GM06990 (cell line): ENCODE measurements around the gene ITLN2.
"Not testable (repeated sequence)": the region's sequence is repeated elsewhere in the genome, so short reads cannot be mapped to it uniquely, and the experiment has no call there.

Experiments used
- DNase-seq: peaks from one replicate; pipeline ENCODE4 v3.0.0-alpha.2; 2011; ENCODE audit not compliant: insufficient read length; ENCODE audit errors: extremely low read depth
- H3K27me3 ChIP-seq: replicated peaks from 2 replicates; pipeline ENCODE4 v1.6.0; 2011; ENCODE audit warnings: low read length; ENCODE audit not compliant: control insufficient read depth, insufficient read depth
- H3K36me3 ChIP-seq: 2 replicates; pipeline ENCODE4 v1.5.1; 2011; ENCODE audit warnings: low read length; ENCODE audit not compliant: control insufficient read depth, insufficient read depth
- H3K4me3 ChIP-seq: replicated peaks from 2 replicates; pipeline ENCODE4 v1.5.1; 2011; ENCODE audit warnings: low read depth, mild to moderate bottlenecking, control low read depth, low read length
- CTCF ChIP-seq: IDR thresholded peaks from 2 replicates; pipeline ENCODE4 v1.5.1; 2011; ENCODE audit warnings: low read length, control low read depth, mild to moderate bottlenecking, inconsistent platforms; ENCODE audit not compliant: insufficient read depth, poor library complexity, severe bottlenecking

ITLN2 gene

GRCh38 chr1:160950657-160951056 is 4.0 kb downstream of the ITLN2 start:
- no peak for DNase-seq
- Histone ChIP-seq H3K27me3 (no peaks in the 10 kb centered on the region), H3K4me3 (no peak overlapping the region), H3K36me3 (no peaks in the 10 kb centered on the region)
- no peak for TF ChIP-seq CTCF

GRCh38 chr1:160949881-160950280 is 4.7 kb downstream of the ITLN2 start:
- no peak for DNase-seq
- no peak for TF ChIP-seq CTCF
- Histone ChIP-seq H3K4me3 (no peak overlapping the region), H3K27me3 (no peaks in the 10 kb centered on the region), H3K36me3 (no peaks in the 10 kb centered on the region)

- H3K36me3 ChIP-seq, H3K27me3 ChIP-seq, H3K4me3 ChIP-seq, DNase-seq: not testable (repeated sequence)
Observed at GRCh38 chr1:160949216-160949880, 5.3 kb downstream of the ITLN2 start.

- DNase-seq, H3K36me3 ChIP-seq, H3K27me3 ChIP-seq, H3K4me3 ChIP-seq: not testable (repeated sequence)
Observed at GRCh38 chr1:160947174-160947759, 7.3 kb downstream of the ITLN2 start.

DNA sequence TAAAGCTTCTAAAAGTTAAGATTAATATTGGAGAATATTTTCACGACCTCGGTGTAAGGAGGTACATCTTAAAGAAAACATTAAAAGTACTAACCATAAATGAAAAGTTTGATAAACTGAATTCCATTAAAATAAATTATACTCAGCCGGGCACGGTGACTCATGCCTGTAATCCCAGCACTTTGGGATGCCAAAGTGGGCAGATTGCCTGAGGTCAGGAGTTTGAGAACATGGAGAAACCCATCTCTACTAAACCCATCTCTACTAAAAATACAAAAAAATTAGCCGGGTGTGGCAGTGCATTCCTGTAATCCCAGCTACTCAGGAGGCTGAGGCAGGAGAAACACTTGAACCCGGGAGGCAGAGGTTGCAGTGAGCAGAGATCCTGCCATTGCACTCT is 8.7 kb downstream of the ITLN2 start:
- not testable (repeated sequence) for H3K4me3 ChIP-seq, H3K36me3 ChIP-seq, H3K27me3 ChIP-seq, DNase-seq

DNA sequence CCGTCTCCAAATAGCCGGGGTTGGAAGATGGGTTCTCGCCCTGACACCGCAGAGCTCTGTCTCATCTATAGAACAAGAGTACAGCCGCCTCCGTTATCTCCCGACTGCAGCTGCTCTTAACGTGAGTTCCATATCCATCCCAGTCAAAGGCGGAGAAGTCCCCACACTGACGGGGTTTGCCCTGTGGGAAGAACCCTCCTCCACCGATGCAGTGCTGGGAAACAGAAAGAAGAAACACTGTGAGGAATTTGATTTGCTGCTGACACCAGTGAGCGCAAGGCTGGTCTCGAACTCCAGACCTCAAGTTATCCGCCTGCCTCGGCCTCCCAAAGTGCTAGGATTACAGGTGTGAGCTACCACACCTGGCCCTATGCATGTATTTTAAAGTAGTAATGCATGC is 9.5 kb downstream of the ITLN2 start:
- no peaks in the 10 kb centered on the region for H3K36me3 ChIP-seq
- no peak for DNase-seq
- TF ChIP-seq CTCF, result no peak
- no peaks in the 10 kb centered on the region for H3K27me3 ChIP-seq
- H3K4me3 ChIP-seq, result no peak overlapping the region

GRCh38 chr1:160942926-160943325 is 11.7 kb downstream of the ITLN2 start:
- Histone ChIP-seq H3K36me3 (no peaks in the 10 kb centered on the region), H3K4me3 (no peak overlapping the region), H3K27me3 (no peaks in the 10 kb centered on the region)
- DNase-seq, result no peak
- peak; percentile 29 for TF ChIP-seq CTCF

DNA sequence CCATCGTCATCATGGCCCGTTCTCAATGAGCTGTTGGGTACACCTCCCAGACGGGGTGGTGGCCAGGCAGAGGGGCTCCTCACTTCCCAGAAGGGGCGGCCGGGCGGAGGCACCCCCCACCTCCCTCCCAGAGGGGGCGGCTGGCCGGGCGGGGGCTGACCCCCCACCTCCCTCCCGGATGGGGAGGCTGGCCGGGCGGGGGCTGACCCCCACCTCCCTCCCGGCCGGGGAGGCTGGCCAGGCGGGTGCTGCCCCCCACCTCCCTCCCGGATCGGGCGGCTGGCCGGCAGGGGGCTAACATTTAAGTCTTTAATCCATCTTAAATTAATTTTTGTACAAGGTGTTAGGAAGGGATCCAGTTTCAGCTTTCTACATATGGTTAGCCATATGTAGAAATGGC is 17.9 kb downstream of the ITLN2 start:
- not testable (repeated sequence) for H3K27me3 ChIP-seq, H3K36me3 ChIP-seq, H3K4me3 ChIP-seq, DNase-seq
